Natural killer cell (primary cell): ENCODE results near the gene MYF5. TPM values are rescaled to one million over a fixed set of nuclear protein-coding genes. Genes with fewer than 3 reads are reported as not detected.

Source experiments
- ATAC-seq, 3 donors: fragments of 150-1000 bp in 2 of 3; fragments of 200-7000 bp in 1 of 3; cut with Tn5 transposase; 1 replicate in 1 of 3; 2 replicates in 2 of 3; pipeline ENCODE4 v1.10.0; 2021; ENCODE audit warnings: mild to moderate bottlenecking in 2 of 3, moderate library complexity in 2 of 3
- DNase-seq, 2 donors: peaks; one replicate each; pipeline versions ENCODE4 v3.0.0 to v3.0.0-alpha.2; 2013 to 2021; ENCODE audit warnings: mixed read lengths in 1 of 2
- H3K27ac ChIP-seq: one replicate; pipeline ENCODE4 v1.5.1; 2013; ENCODE audit warnings: mild to moderate bottlenecking, low read length
- H3K27me3 ChIP-seq: one replicate; pipeline ENCODE4 v1.6.1; 2013; ENCODE audit warnings: low read length; ENCODE audit not compliant: control insufficient read depth, insufficient read depth
- H3K36me3 ChIP-seq: one replicate; pipeline ENCODE4 v1.6.1; 2013; ENCODE audit warnings: low read length; ENCODE audit not compliant: control insufficient read depth, insufficient read depth
- H3K4me1 ChIP-seq: one replicate; pipeline ENCODE4 v1.6.1; 2013; ENCODE audit warnings: low read length; ENCODE audit not compliant: control insufficient read depth, insufficient read depth
- H3K4me3 ChIP-seq: one replicate; pipeline ENCODE4 v1.5.1; 2013; ENCODE audit warnings: low read length
- H3K9me3 ChIP-seq: one replicate; pipeline ENCODE4 v1.6.1; 2013; ENCODE audit warnings: low read length; ENCODE audit not compliant: control insufficient read depth, insufficient read depth
- H3K27ac Mint-ChIP-seq, 2 donors: one replicate each; pipeline ENCODE4 v1.8.0; 2022; ENCODE audit warnings: mild to moderate bottlenecking in 2 of 2, mixed read lengths in 2 of 2, moderate library complexity in 1 of 2
- H3K27me3 Mint-ChIP-seq, 2 donors: one replicate each; pipeline ENCODE4 v1.8.0; 2022; ENCODE audit warnings: low read depth in 2 of 2, mixed read lengths in 2 of 2
- H3K36me3 Mint-ChIP-seq: one replicate; pipeline ENCODE4 v1.8.0; 2022; ENCODE audit warnings: mixed read lengths
- H3K4me1 Mint-ChIP-seq, 2 donors: one replicate each; pipeline ENCODE4 v1.8.0; 2022; ENCODE audit warnings: mixed read lengths in 2 of 2
- H3K4me3 Mint-ChIP-seq: one replicate; pipeline ENCODE4 v1.8.0; 2022; ENCODE audit warnings: mild to moderate bottlenecking, moderate library complexity, mixed read lengths
- H3K9me3 Mint-ChIP-seq, 2 donors: one replicate each; pipeline ENCODE4 v1.8.0; 2022; ENCODE audit warnings: mixed read lengths in 2 of 2
- CTCF ChIP-seq: fragments of 200-600 bp; IDR thresholded peaks from one replicate; pipeline ENCODE4 v1.8.0; 2022; ENCODE audit warnings: antibody characterized with exemption
- WGBS: methylation state at CpG from one replicate; pipeline ENCODE4 v1.1.7; 2013; ENCODE audit warnings: missing lambda C conversion rate; ENCODE audit not compliant: insufficient coverage; 5-methylcytosine and 5-hydroxymethylcytosine counted together
- intact Hi-C: fragments of 100-400 bp; cut with micrococcal nuclease; formaldehyde crosslinking; loops from one replicate; pipeline ENCODE4 v1.14.2; 2022
- total RNA-seq, 4 donors: library from RNA; stranded (reverse); fragments of 120-200 nt in 1 of 4; gene quantifications; one replicate each; pipeline versions ENCODE4 v1.2.3 to v1.2.4, GENCODE V29; 2013 to 2022

Gene MYF5
- total RNA-seq, 3 donors from 2014 or later (not counting 1 experiment from before 2014, with no cell fraction given), result not detected

GRCh38 chr12:80710727-80711449 lies 5.8 kb upstream of the MYF5 start:
- Histone ChIP-seq H3K9me3 (peaks cover 3% of the 10 kb centered on the region), H3K36me3 (no peaks in the 10 kb centered on the region), H3K27me3 (no peaks in the 10 kb centered on the region), H3K4me3 (no peak overlapping the region), H3K4me1 (no peaks in the 10 kb centered on the region), H3K27ac (no peak overlapping the region)
- Mint-ChIP-seq H3K4me3 (no peak overlapping the region), H3K9me3 (peaks cover 0 to 4% of the 10 kb centered on the region in 2 donors), H3K36me3 (peaks cover 23% of the 10 kb centered on the region), H3K27me3 (peaks cover 32 to 39% of the 10 kb centered on the region in 2 donors), H3K4me1 (no peaks in the 10 kb centered on the region), H3K27ac (no peak overlapping the region)
- DNase-seq (no peak), ATAC-seq (no peak)
- intact Hi-C loops, result no loop called here
- 95% methylated on average over 1 of the region's 1 CpG for WGBS
- TF ChIP-seq CTCF, result no peak

- Mint-ChIP-seq H3K27ac (no peak overlapping the region), H3K9me3 (peaks cover 0 to 4% of the 10 kb centered on the region in 2 donors), H3K27me3 (peaks cover 35 to 44% of the 10 kb centered on the region in 2 donors), H3K36me3 (peaks cover 19% of the 10 kb centered on the region), H3K4me3 (no peak overlapping the region), H3K4me1 (no peaks in the 10 kb centered on the region)
- no peak for ATAC-seq
- no CpG with 5 or more reads among the region's 1 CpG for WGBS
- DNase-seq, result no peak
- H3K4me3 ChIP-seq, result no peak overlapping the region
- intact Hi-C loops, result no loop called here
- no peaks in the 10 kb centered on the region for H3K4me1 ChIP-seq
- H3K36me3 ChIP-seq, result no peaks in the 10 kb centered on the region
- peaks cover 3% of the 10 kb centered on the region for H3K9me3 ChIP-seq
- no peak overlapping the region for H3K27ac ChIP-seq
- H3K27me3 ChIP-seq, result no peaks in the 10 kb centered on the region
- no peak for TF ChIP-seq CTCF
Observed at GRCh38 chr12:80711866-80712265, 4.8 kb upstream of the MYF5 start.

- Histone ChIP-seq H3K4me3 (no peak overlapping the region), H3K36me3 (no peaks in the 10 kb centered on the region), H3K27me3 (no peaks in the 10 kb centered on the region), H3K4me1 (no peaks in the 10 kb centered on the region), H3K9me3 (peaks cover 3% of the 10 kb centered on the region), H3K27ac (no peak overlapping the region)
- H3K4me3 Mint-ChIP-seq, result no peak overlapping the region
- TF ChIP-seq CTCF, result no peak
- peaks cover 27 to 34% of the 10 kb centered on the region in 2 donors for H3K27me3 Mint-ChIP-seq
- intact Hi-C loops, result no loop called here
- peaks cover 13% of the 10 kb centered on the region for H3K36me3 Mint-ChIP-seq
- H3K4me1 Mint-ChIP-seq, result no peaks in the 10 kb centered on the region
- no peak overlapping the region for H3K27ac Mint-ChIP-seq
- H3K9me3 Mint-ChIP-seq, result peaks cover 0 to 4% of the 10 kb centered on the region in 2 donors
- DNase-seq (no peak), ATAC-seq (no peak)
Observed at GRCh38 chr12:80712866-80713265, 3.8 kb upstream of the MYF5 start.

- H3K9me3 Mint-ChIP-seq, result peaks cover 0 to 4% of the 10 kb centered on the region in 2 donors
- H3K27ac Mint-ChIP-seq, result no peak overlapping the region
- ATAC-seq, result no peak
- intact Hi-C loops, result no loop called here
- no peak overlapping the region for H3K4me3 Mint-ChIP-seq
- TF ChIP-seq CTCF, result no peak
- peaks cover 13% of the 10 kb centered on the region for H3K36me3 Mint-ChIP-seq
- H3K9me3 ChIP-seq, result peaks cover 2% of the 10 kb centered on the region
- H3K27me3 ChIP-seq, result no peaks in the 10 kb centered on the region
- no peaks in the 10 kb centered on the region for H3K36me3 ChIP-seq
- no peak for DNase-seq
- no peaks in the 10 kb centered on the region for H3K4me1 ChIP-seq
- H3K27me3 Mint-ChIP-seq, result peaks cover 25 to 34% of the 10 kb centered on the region in 2 donors
- 46% methylated on average over 3 of the region's 4 CpGs for WGBS
- H3K4me1 Mint-ChIP-seq, result no peaks in the 10 kb centered on the region
- no peak overlapping the region for H3K27ac ChIP-seq
- no peak overlapping the region for H3K4me3 ChIP-seq
Observed at GRCh38 chr12:80713419-80713818, 3.3 kb upstream of the MYF5 start.
